Progenitor cell of endocrine pancreas (in vitro differentiated cells): ENCODE results near the gene FIGN. TPM values are rescaled to one million over a fixed set of nuclear protein-coding genes. Genes with fewer than 3 reads are reported as not detected.

ENCODE experiments used
- DNase-seq: peaks from one replicate; pipeline ENCODE4 v3.0.0; 2021; ENCODE audit warnings: low spot score; ENCODE audit not compliant: unreplicated experiment
- H3K27ac Mint-ChIP-seq: 2 replicates; pipeline ENCODE4 v1.8.0; 2021; ENCODE audit warnings: mild to moderate bottlenecking, moderate library complexity, mixed read lengths
- H3K27me3 Mint-ChIP-seq: 2 replicates; pipeline ENCODE4 v1.8.0; 2021; ENCODE audit warnings: mixed read lengths
- H3K36me3 Mint-ChIP-seq: 2 replicates; pipeline ENCODE4 v1.8.0; 2022; ENCODE audit warnings: mixed read lengths; ENCODE audit not compliant: insufficient read depth
- H3K4me1 Mint-ChIP-seq: 2 replicates; pipeline ENCODE4 v1.8.0; 2021; ENCODE audit warnings: low read depth, mixed read lengths
- H3K4me3 Mint-ChIP-seq: 2 replicates; pipeline ENCODE4 v1.8.0; 2021; ENCODE audit warnings: low read depth, mild to moderate bottlenecking, moderate library complexity, mixed read lengths
- H3K9me3 Mint-ChIP-seq: 2 replicates; pipeline ENCODE4 v1.8.0; 2021; ENCODE audit warnings: low read depth, mixed read lengths
- CTCF ChIP-seq: fragments of 200-600 bp; sonication (generic); IDR thresholded peaks from one replicate; pipeline ENCODE4 v1.5.0; 2021; ENCODE audit warnings: antibody characterized with exemption, mild to moderate bottlenecking; ENCODE audit not compliant: unreplicated experiment
- total RNA-seq: library from RNA; stranded (reverse); gene quantifications from 2 replicates; pipeline ENCODE4 v1.2.1, GENCODE V29; 2021

Gene FIGN
- total RNA-seq, 1 donor from 2014 or later: 18.0 TPM

DNA sequence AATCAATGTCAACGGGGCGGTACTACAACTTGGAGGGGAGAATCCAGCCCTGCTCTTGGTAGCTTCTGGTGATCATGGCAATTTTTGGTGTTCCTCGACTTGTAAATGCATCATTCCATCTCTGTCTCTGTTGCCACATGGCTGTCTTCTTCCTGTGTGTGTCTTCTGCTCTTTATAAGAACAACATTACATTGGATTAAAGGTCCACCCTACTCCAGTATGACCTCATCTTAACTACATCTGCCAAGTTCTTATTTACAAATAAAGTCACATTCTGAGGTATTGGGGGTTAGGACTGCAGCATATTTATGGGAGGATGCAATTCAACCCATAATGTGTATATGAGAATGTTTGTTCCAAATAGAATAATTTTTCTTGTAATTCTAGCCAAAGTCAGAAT, 28.8 kb upstream of the FIGN start:
- no peak for DNase-seq
- Mint-ChIP-seq H3K27ac (no peak overlapping the region), H3K4me1 (no peaks in the 10 kb centered on the region), H3K27me3 (no peaks in the 10 kb centered on the region), H3K9me3 (no peaks in the 10 kb centered on the region), H3K4me3 (no peak overlapping the region), H3K36me3 (no peaks in the 10 kb centered on the region)
- no peak for TF ChIP-seq CTCF

- Mint-ChIP-seq H3K36me3 (no peaks in the 10 kb centered on the region), H3K27me3 (peaks cover 3% of the 10 kb centered on the region), H3K4me3 (no peak overlapping the region), H3K4me1 (no peaks in the 10 kb centered on the region), H3K9me3 (no peaks in the 10 kb centered on the region), H3K27ac (no peak overlapping the region)
- no peak for TF ChIP-seq CTCF
- no peak for DNase-seq
These were observed 23.2 kb upstream of the FIGN start for GRCh38 chr2:163759013-163759412.

- no peak overlapping the region for H3K4me3 Mint-ChIP-seq
- DNase-seq: no peak
- H3K27ac Mint-ChIP-seq: no peak overlapping the region
- H3K4me1 Mint-ChIP-seq: no peaks in the 10 kb centered on the region
- H3K36me3 Mint-ChIP-seq: no peaks in the 10 kb centered on the region
- H3K27me3 Mint-ChIP-seq: peaks cover 3% of the 10 kb centered on the region
- TF ChIP-seq CTCF: no peak
- no peaks in the 10 kb centered on the region for H3K9me3 Mint-ChIP-seq
These were observed 22.0 kb upstream of the FIGN start for GRCh38 chr2:163757814-163758213.

DNA sequence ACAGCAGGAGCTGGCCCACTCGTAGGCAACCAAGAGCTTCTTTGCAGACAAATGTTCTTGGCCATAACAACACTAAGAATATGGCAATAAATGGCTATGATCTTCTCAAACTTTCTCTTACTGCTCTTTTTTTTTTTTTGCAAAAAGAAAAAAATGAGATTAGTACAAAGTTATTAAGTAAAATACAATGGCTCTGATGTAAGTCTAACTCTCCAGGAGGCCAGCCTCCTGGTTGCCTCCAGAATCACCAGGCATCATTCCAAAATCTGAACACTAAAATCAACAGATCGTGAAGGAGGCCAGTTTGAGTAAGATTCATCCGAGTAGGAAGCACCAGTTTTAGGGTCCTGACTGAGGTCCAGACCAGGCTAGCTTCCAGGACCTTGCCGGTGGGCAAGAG, 20.8 kb upstream of the FIGN start:
- H3K9me3 Mint-ChIP-seq: no peaks in the 10 kb centered on the region
- H3K4me3 Mint-ChIP-seq: no peak overlapping the region
- no peaks in the 10 kb centered on the region for H3K36me3 Mint-ChIP-seq
- H3K27me3 Mint-ChIP-seq: peaks cover 3% of the 10 kb centered on the region
- H3K27ac Mint-ChIP-seq: no peak overlapping the region
- H3K4me1 Mint-ChIP-seq: no peaks in the 10 kb centered on the region
- TF ChIP-seq CTCF: no peak
- DNase-seq: no peak

GRCh38 chr2:163755366-163755765, 19.6 kb upstream of the FIGN start:
- no peak for TF ChIP-seq CTCF
- Mint-ChIP-seq H3K27me3 (peaks cover 3% of the 10 kb centered on the region), H3K9me3 (no peaks in the 10 kb centered on the region), H3K4me1 (no peaks in the 10 kb centered on the region), H3K36me3 (no peaks in the 10 kb centered on the region), H3K4me3 (no peak overlapping the region), H3K27ac (no peak overlapping the region)
- DNase-seq: no peak

GRCh38 chr2:163753726-163754125, 17.9 kb upstream of the FIGN start:
- no peak for TF ChIP-seq CTCF
- Mint-ChIP-seq H3K9me3 (no peaks in the 10 kb centered on the region), H3K36me3 (no peaks in the 10 kb centered on the region), H3K27me3 (peaks cover 3% of the 10 kb centered on the region), H3K4me3 (no peak overlapping the region), H3K27ac (no peak overlapping the region), H3K4me1 (no peaks in the 10 kb centered on the region)
- no peak for DNase-seq
